Lung microvascular endothelial cell (primary cell): Measurements from ENCODE around the gene KDM4C. TPM values are rescaled to one million over a fixed set of nuclear protein-coding genes. Genes with fewer than 3 reads are reported as not detected.

Source experiments
- DNase-seq, 2 donors: peaks; one replicate each; pipeline versions ENCODE4 v3.0.0 to v3.0.0-alpha.2; 2010; ENCODE audit warnings: low read depth in 2 of 2
- total RNA-seq: library from RNA; depleted of rRNA; stranded (reverse); fragments of >200 nt; gene quantifications from 2 replicates; pipeline ENCODE4 v1.2.1, GENCODE V29; 2014

KDM4C gene
- total RNA-seq, 1 donor from 2014 or later = 19.2 TPM

GRCh38 chr9:7137571-7137970 lies 379.8 kb downstream of the KDM4C start:
- DNase-seq = no peak

GRCh38 chr9:7139886-7140285 lies 382.1 kb downstream of the KDM4C start:
- no peak for DNase-seq

GRCh38 chr9:7140401-7140800 lies 382.6 kb downstream of the KDM4C start:
- DNase-seq = no peak

- DNase-seq = no peak
Observed at GRCh38 chr9:7143645-7144200, 385.9 kb downstream of the KDM4C start.

GRCh38 chr9:7144265-7145046 lies 386.7 kb downstream of the KDM4C start:
- DNase-seq = no peak

GRCh38 chr9:7145361-7146069 lies 387.7 kb downstream of the KDM4C start:
- no peak for DNase-seq

GRCh38 chr9:7146582-7146981 lies 388.8 kb downstream of the KDM4C start:
- peak in 1 of 2 donors; percentile 11 for DNase-seq

GRCh38 chr9:7147121-7148090 lies 389.6 kb downstream of the KDM4C start:
- DNase-seq = no peak

- DNase-seq = no peak
Observed at GRCh38 chr9:7148243-7148765, 390.5 kb downstream of the KDM4C start.

GRCh38 chr9:7149258-7149657 lies 391.5 kb downstream of the KDM4C start:
- no peak for DNase-seq

GRCh38 chr9:7150153-7150890 lies 392.5 kb downstream of the KDM4C start:
- no peak for DNase-seq

GRCh38 chr9:7153134-7153533 lies 395.4 kb downstream of the KDM4C start:
- no peak for DNase-seq

- no peak for DNase-seq
Observed at GRCh38 chr9:7153566-7153965, 395.8 kb downstream of the KDM4C start.

GRCh38 chr9:7154003-7154619 lies 396.3 kb downstream of the KDM4C start:
- DNase-seq = no peak

GRCh38 chr9:7154650-7155049 lies 396.9 kb downstream of the KDM4C start:
- DNase-seq = no peak

GRCh38 chr9:7161469-7161868 lies 403.7 kb downstream of the KDM4C start:
- no peak for DNase-seq

GRCh38 chr9:7163932-7164331 lies 406.2 kb downstream of the KDM4C start:
- DNase-seq = no peak

- DNase-seq = no peak
Observed at GRCh38 chr9:7164440-7165330, 406.9 kb downstream of the KDM4C start.

- no peak for DNase-seq
Observed at GRCh38 chr9:7165331-7165975, 407.7 kb downstream of the KDM4C start.
